Measurements from ENCODE around the gene SMCR8. TPM values are rescaled to one million over a fixed set of nuclear protein-coding genes. Genes with fewer than 3 reads are reported as not detected.

Gene SMCR8
- total RNA-seq, 1 experiment from 2014 or later = 22.4 TPM

DNA sequence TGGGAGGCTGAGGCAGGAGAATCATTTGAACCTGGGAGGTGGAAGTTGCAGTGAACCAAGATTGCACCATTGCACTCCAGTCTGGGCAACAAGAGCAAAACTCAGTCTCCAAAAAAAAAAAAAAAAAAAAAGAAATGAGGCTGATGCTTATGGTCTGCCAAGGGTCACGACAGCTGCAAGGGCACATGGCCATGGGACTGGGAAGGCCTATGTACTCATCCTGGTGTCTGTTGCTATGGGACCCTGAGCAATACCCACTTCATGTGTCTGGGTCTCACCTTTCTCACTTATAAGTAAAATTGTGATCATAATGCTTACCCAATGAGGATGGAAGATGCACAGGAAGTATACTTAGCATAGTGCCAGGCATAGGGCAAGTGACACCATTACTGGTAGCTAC, 38.0 kb upstream of the SMCR8 start:
- no peak overlapping the region for H4K91ac ChIP-seq (ENCODE audit: insufficient read length, low read depth, low read length)
- no peak overlapping the region for H2BK5ac ChIP-seq (ENCODE audit: insufficient read length, low read length)
- H3K14ac ChIP-seq (ENCODE audit: insufficient read depth, low read length) = no peak overlapping the region
- H3K4me1 Mint-ChIP-seq = no peaks in the 10 kb centered on the region
- no peak overlapping the region for H3K56ac ChIP-seq (ENCODE audit: insufficient read length, low read depth, low read length)
- no peak overlapping the region for H2AK5ac ChIP-seq (ENCODE audit: insufficient read length, low read length)
- no peaks in the 10 kb centered on the region for H3K9me3 ChIP-seq (ENCODE audit: control insufficient read depth, low read depth, low read length)
- H3K18ac ChIP-seq (ENCODE audit: insufficient read length, low read depth, low read length) = no peak overlapping the region
- WGBS (ENCODE audit: extremely low coverage, insufficient read length, low lambda C conversion rate) = no CpG with 5 or more reads among the region's 1 CpG
- no peak overlapping the region for H3K4me3 Mint-ChIP-seq
- no peak overlapping the region for H3K27ac ChIP-seq (ENCODE audit: insufficient read length, low read depth, low read length)
- H3K4ac ChIP-seq (ENCODE audit: low read depth, low read length) = no peak overlapping the region
- H3K4me2 ChIP-seq (ENCODE audit: insufficient read depth, insufficient read length, low read length) = no peak overlapping the region
- H3K27ac Mint-ChIP-seq = no peak overlapping the region
- H3K79me2 ChIP-seq (ENCODE audit: insufficient read depth, low read length) = no peaks in the 10 kb centered on the region
- no peak overlapping the region for H2AFZ ChIP-seq (ENCODE audit: low read length)
- no peak overlapping the region for H2BK12ac ChIP-seq (ENCODE audit: insufficient read length, low read depth, low read length)
- no peaks in the 10 kb centered on the region for H3K27me3 Mint-ChIP-seq (ENCODE audit: low read depth)
- no peak overlapping the region for H3K9ac ChIP-seq (ENCODE audit: extremely low read depth, insufficient read length, low read length)
- H3T11ph ChIP-seq (ENCODE audit: low read length) = no peak overlapping the region
- H2BK15ac ChIP-seq (ENCODE audit: low read depth, low read length) = no peak overlapping the region
- H4K8ac ChIP-seq (replicated peaks; ENCODE audit: insufficient read length, low read depth, low read length) = no peak overlapping the region
- no peaks in the 10 kb centered on the region for H4K20me1 ChIP-seq (ENCODE audit: control insufficient read depth, insufficient read depth, insufficient read length)
- no peak for DNase-seq
- H3K9me3 Mint-ChIP-seq = no peaks in the 10 kb centered on the region
- no peak overlapping the region for H2BK20ac ChIP-seq (ENCODE audit: low read depth, low read length, poor library complexity, severe bottlenecking)
- H2BK120ac ChIP-seq (ENCODE audit: low read depth, low read length, poor library complexity, severe bottlenecking) = no peak overlapping the region
- no peaks in the 10 kb centered on the region for H3K4me1 ChIP-seq (ENCODE audit: insufficient read depth, low read length)
- H3K79me1 ChIP-seq (ENCODE audit: insufficient read depth, low read depth, low read length, poor library complexity, severe bottlenecking) = no peaks in the 10 kb centered on the region
- H3K23ac ChIP-seq (ENCODE audit: insufficient read length, low read depth, low read length) = no peak overlapping the region
- no peaks in the 10 kb centered on the region for H3K27me3 ChIP-seq (ENCODE audit: insufficient read depth, low read length)
- peaks cover 28 to 82% (median 68%) of the 10 kb centered on the region in 3 experiments; a peak in 6 of 7 replicates for H3K36me3 Mint-ChIP-seq (ENCODE audit: insufficient read depth in 1 of 3, low read depth in 3 of 3)
- H4K5ac ChIP-seq (ENCODE audit: insufficient read length, low read depth, low read length) = no peak overlapping the region
- H3K23me2 ChIP-seq (ENCODE audit: insufficient read length, low read depth, low read length, poor library complexity, severe bottlenecking) = no peaks in the 10 kb centered on the region
- TF ChIP-seq, protein P1, sequence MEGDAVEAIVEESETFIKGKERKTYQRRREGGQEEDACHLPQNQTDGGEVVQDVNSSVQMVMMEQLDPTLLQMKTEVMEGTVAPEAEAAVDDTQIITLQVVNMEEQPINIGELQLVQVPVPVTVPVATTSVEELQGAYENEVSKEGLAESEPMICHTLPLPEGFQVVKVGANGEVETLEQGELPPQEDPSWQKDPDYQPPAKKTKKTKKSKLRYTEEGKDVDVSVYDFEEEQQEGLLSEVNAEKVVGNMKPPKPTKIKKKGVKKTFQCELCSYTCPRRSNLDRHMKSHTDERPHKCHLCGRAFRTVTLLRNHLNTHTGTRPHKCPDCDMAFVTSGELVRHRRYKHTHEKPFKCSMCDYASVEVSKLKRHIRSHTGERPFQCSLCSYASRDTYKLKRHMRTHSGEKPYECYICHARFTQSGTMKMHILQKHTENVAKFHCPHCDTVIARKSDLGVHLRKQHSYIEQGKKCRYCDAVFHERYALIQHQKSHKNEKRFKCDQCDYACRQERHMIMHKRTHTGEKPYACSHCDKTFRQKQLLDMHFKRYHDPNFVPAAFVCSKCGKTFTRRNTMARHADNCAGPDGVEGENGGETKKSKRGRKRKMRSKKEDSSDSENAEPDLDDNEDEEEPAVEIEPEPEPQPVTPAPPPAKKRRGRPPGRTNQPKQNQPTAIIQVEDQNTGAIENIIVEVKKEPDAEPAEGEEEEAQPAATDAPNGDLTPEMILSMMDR (conservative IDR thresholded peaks at IDR 0.05) = no peak
